ENCODE measurements around the gene MROH2A.

GRCh38 chr2:233796254-233796653 lies 18.1 kb downstream of the MROH2A start:
- TF ChIP-seq CTCF (IDR thresholded peaks at IDR 0.05) = no peak
- TF ChIP-seq POLR2A (IDR thresholded peaks at IDR 0.05) = no peak
